ENCODE measurements around the gene TRMT13.

Gene TRMT13

DNA sequence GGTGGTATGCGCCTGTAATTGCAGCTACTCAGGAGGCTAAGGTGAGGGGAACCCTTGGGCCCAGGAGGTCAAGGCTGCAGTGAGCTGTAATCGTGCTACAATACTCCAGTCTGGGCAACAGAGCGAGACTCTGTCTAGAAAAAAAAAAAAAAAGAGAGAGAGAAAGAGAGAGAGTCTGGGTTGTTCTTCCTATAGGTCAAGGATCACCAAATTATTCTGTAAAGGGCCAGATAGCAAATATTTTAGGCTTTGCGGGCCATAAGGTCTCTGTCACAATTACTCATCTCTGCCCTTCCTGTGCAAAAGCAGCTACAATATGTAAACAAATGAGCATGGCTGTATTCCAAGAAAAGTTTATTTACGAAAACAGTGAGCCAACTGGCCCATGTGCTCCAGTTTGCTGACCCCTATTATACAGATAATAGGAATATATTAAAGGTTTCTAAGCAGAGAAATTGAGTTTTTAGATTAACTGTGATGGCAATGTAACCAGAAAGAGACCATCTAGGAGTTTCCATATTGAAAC is 2.3 kb upstream of the TRMT13 start:
- no peaks in the 10 kb centered on the region for H3K36me3 ChIP-seq (ENCODE audit: control insufficient read depth, low read depth, low read length)
- no peaks in the 10 kb centered on the region for H3K27me3 ChIP-seq (ENCODE audit: control insufficient read depth, insufficient read depth, low read length)
- H3K9me3 ChIP-seq (ENCODE audit: control insufficient read depth, low read depth, low read length), result no peaks in the 10 kb centered on the region
- no peak overlapping the region for H3K27ac ChIP-seq (ENCODE audit: low read length)
- H3K4me3 ChIP-seq (ENCODE audit: low read length), result no peak overlapping the region
- H3K9ac ChIP-seq (ENCODE audit: low read length), result no peak overlapping the region
- no peaks in the 10 kb centered on the region for H3K4me1 ChIP-seq (ENCODE audit: control insufficient read depth, low read depth, low read length)

DNA sequence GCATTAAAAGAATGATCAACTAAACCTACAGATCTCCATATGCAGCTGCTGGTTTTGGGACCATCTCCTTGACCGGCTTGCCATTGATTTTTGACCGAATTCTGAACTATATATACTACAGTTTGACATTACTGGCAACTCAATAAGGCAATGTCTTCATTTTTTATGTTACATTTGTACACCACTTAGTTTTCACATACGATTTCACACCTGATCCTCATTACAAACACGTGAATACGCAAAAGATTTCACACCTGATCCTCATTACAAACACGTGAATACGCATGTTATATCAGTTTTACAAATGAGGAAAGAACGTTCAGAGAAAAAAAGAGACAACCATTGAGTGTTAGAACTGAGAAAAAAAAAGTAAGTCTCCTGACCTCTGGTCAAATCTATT is 1.3 kb upstream of the TRMT13 start:
- no peaks in the 10 kb centered on the region for H3K27me3 ChIP-seq (ENCODE audit: control insufficient read depth, insufficient read depth, low read length)
- H3K36me3 ChIP-seq (ENCODE audit: control insufficient read depth, low read depth, low read length), result no peaks in the 10 kb centered on the region
- H3K9me3 ChIP-seq (ENCODE audit: control insufficient read depth, low read depth, low read length), result no peaks in the 10 kb centered on the region
- H3K4me1 ChIP-seq (ENCODE audit: control insufficient read depth, low read depth, low read length), result no peaks in the 10 kb centered on the region
- peak overlapping the region; percentile 91 for H3K9ac ChIP-seq (ENCODE audit: low read length)
- H3K27ac ChIP-seq (ENCODE audit: low read length), result no peak overlapping the region
- H3K4me3 ChIP-seq (ENCODE audit: low read length), result peak overlapping the region; percentile 95

DNA sequence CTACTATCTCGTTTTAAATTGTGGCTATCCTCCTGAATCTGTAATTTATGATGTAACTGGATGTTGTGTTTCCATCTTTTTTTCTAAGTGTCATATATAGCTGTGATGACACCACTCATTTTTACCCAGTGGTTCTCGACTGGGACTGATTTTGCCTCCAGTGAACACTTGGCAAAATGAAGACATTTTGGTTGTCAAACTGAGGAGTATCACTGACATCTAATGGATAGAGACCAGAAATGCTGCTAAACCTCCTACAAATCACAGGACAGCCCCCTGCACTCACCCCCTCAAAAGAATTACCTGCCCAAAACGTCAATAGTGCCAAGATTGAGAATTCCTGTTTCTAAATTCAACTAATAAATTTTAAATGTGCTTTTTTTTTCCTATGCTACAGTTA is 1.9 kb downstream of the TRMT13 start:
- no peak overlapping the region for H3K27ac ChIP-seq (ENCODE audit: low read length)
- H3K9ac ChIP-seq (ENCODE audit: low read length), result no peak overlapping the region
- H3K4me3 ChIP-seq (ENCODE audit: low read length), result no peak overlapping the region
- no peaks in the 10 kb centered on the region for H3K9me3 ChIP-seq (ENCODE audit: control insufficient read depth, low read depth, low read length)
- H3K4me1 ChIP-seq (ENCODE audit: control insufficient read depth, low read depth, low read length), result no peaks in the 10 kb centered on the region
- peaks cover 24% of the 10 kb centered on the region for H3K36me3 ChIP-seq (ENCODE audit: control insufficient read depth, low read depth, low read length)
- H3K27me3 ChIP-seq (ENCODE audit: control insufficient read depth, insufficient read depth, low read length), result no peaks in the 10 kb centered on the region

DNA sequence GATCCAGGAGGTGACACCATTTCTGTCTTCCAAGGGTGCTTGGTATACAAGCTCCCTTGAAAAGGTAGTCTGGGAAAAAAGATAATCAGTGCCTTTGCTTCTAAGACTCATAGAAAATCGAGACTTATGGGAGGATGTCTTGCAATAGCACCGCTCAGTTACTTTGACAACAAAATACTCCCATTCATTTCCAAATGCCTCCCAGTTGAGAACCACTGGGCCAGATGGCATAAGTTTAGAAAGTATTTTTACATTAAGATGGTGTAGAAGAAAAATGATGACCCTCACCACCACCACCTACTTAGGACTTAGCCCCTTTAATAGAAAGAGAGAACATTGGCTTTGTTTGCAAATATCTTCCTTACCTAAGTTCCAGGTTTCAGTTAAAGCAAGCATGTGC is 4.6 kb downstream of the TRMT13 start:
- Histone ChIP-seq H3K27me3 (ENCODE audit: control insufficient read depth, insufficient read depth, low read length) (no peaks in the 10 kb centered on the region), H3K9ac (ENCODE audit: low read length) (no peak overlapping the region), H3K9me3 (ENCODE audit: control insufficient read depth, low read depth, low read length) (no peaks in the 10 kb centered on the region), H3K4me3 (ENCODE audit: low read length) (no peak overlapping the region), H3K4me1 (ENCODE audit: control insufficient read depth, low read depth, low read length) (no peaks in the 10 kb centered on the region), H3K27ac (ENCODE audit: low read length) (no peak overlapping the region), H3K36me3 (ENCODE audit: control insufficient read depth, low read depth, low read length) (peaks cover 45% of the 10 kb centered on the region)

DNA sequence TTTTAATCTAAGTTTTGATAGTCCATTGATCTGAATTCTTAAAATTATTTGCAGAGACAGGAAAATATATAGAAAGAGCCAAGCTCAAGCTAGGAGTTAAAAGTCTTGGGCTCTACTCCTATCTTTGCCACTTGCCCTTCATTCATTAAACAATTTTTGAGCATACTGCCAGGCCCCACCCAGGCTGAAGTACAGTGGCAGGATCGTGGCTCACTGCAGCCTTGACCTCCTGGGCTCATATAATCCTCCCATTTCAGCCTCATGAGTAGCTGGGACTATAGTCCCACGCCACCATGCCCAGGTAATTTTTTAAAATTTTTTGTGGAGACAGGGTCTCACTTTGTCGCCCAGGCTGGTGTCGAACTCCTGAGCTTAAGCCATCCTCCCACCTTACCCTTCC is 8.2 kb downstream of the TRMT13 start:
- Histone ChIP-seq H3K4me3 (ENCODE audit: low read length) (no peak overlapping the region), H3K9ac (ENCODE audit: low read length) (no peak overlapping the region), H3K36me3 (ENCODE audit: control insufficient read depth, low read depth, low read length) (peaks cover 78% of the 10 kb centered on the region), H3K9me3 (ENCODE audit: control insufficient read depth, low read depth, low read length) (no peaks in the 10 kb centered on the region), H3K4me1 (ENCODE audit: control insufficient read depth, low read depth, low read length) (no peaks in the 10 kb centered on the region), H3K27me3 (ENCODE audit: control insufficient read depth, insufficient read depth, low read length) (no peaks in the 10 kb centered on the region), H3K27ac (ENCODE audit: low read length) (no peak overlapping the region)

DNA sequence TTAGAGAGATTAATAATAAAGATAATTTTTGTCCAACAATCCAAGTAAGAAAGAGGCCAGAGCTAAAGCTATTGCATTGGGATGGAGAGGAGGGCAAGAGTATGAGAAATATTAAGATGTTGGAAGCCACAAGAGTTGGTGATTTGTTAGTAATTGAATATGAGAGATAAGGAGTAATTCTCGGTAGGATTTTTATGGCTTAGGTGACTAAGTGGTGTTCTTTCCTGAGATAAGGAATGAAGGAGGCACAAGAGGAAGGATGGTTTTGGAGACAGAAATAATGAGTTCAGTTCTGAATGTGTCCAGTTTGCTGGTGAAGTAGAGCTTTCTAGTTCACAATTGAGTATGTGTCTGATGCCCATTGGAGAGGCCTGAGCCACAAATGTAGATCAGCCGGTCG is 9.4 kb downstream of the TRMT13 start:
- Histone ChIP-seq H3K4me1 (ENCODE audit: control insufficient read depth, low read depth, low read length) (peaks cover 2% of the 10 kb centered on the region), H3K27me3 (ENCODE audit: control insufficient read depth, insufficient read depth, low read length) (no peaks in the 10 kb centered on the region), H3K9ac (ENCODE audit: low read length) (no peak overlapping the region), H3K27ac (ENCODE audit: low read length) (no peak overlapping the region), H3K9me3 (ENCODE audit: control insufficient read depth, low read depth, low read length) (no peaks in the 10 kb centered on the region), H3K36me3 (ENCODE audit: control insufficient read depth, low read depth, low read length) (peaks cover 76% of the 10 kb centered on the region), H3K4me3 (ENCODE audit: low read length) (no peak overlapping the region)

DNA sequence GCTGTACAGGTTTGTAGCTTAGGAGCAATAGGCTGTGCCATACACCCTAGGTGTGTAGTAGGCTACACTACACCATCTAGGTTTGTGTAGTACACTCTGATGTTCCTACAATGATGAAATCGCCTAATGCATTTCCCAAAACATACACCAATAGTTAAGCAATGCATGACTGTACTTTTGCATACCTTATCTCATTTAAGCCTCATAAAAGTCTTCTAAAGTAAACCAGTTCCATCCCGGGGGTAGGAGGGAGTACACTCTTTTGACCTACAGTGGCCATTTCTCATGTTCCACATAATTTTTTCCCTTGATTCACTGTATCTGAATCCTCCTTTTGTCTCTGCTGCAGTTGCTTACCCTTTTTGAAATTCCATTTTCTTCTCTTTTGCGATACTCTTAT is 12.2 kb downstream of the TRMT13 start:
- H3K4me3 ChIP-seq (ENCODE audit: low read length), result no peak overlapping the region
- H3K9ac ChIP-seq (ENCODE audit: low read length), result no peak overlapping the region
- H3K27ac ChIP-seq (ENCODE audit: low read length), result no peak overlapping the region
- H3K4me1 ChIP-seq (ENCODE audit: control insufficient read depth, low read depth, low read length), result peaks cover 5% of the 10 kb centered on the region
- H3K27me3 ChIP-seq (ENCODE audit: control insufficient read depth, insufficient read depth, low read length), result no peaks in the 10 kb centered on the region
- peaks cover 57% of the 10 kb centered on the region for H3K36me3 ChIP-seq (ENCODE audit: control insufficient read depth, low read depth, low read length)
- H3K9me3 ChIP-seq (ENCODE audit: control insufficient read depth, low read depth, low read length), result no peaks in the 10 kb centered on the region

DNA sequence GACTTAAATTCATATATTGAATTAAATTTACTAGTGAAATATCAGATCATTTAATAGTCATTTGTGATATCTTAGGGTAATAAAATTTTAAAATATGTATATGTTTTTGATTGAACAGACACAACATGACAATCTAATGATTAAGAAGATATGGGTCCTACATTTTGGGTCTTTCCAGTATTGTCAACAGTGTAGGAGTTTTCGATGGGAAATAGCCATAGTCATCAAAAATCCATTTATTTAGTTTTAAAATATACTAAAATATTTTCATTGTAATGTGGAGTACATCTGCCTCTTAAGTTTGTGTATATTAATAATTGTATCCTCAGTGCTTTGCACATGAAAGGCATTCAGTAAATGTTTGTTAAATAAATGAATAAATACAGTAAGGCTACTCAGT is 14.0 kb downstream of the TRMT13 start:
- Histone ChIP-seq H3K4me1 (ENCODE audit: control insufficient read depth, low read depth, low read length) (peaks cover 5% of the 10 kb centered on the region), H3K36me3 (ENCODE audit: control insufficient read depth, low read depth, low read length) (peaks cover 42% of the 10 kb centered on the region), H3K4me3 (ENCODE audit: low read length) (no peak overlapping the region), H3K9me3 (ENCODE audit: control insufficient read depth, low read depth, low read length) (no peaks in the 10 kb centered on the region), H3K27me3 (ENCODE audit: control insufficient read depth, insufficient read depth, low read length) (no peaks in the 10 kb centered on the region), H3K9ac (ENCODE audit: low read length) (no peak overlapping the region), H3K27ac (ENCODE audit: low read length) (no peak overlapping the region)

DNA sequence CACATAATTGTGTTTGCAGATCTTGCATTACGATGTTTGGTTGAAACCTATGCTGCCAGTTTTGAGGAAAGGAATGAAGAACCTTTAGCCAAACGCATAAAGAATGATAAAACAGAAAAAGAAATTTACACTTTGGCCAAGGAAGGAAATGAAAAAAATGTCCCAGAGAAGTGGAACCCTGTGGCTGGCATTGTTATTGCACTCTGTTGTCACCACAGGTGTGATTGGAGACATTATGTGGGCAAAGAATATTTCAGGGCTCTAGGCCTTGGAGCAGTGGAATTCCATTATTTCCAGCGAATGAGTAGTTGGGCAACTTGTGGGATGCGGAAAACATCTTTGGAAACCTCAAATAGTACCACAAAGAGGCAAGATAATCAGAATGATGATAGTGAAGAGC is 14.9 kb downstream of the TRMT13 start:
- Histone ChIP-seq H3K27me3 (ENCODE audit: control insufficient read depth, insufficient read depth, low read length) (no peaks in the 10 kb centered on the region), H3K4me1 (ENCODE audit: control insufficient read depth, low read depth, low read length) (peaks cover 5% of the 10 kb centered on the region), H3K27ac (ENCODE audit: low read length) (no peak overlapping the region), H3K9me3 (ENCODE audit: control insufficient read depth, low read depth, low read length) (no peaks in the 10 kb centered on the region), H3K4me3 (ENCODE audit: low read length) (no peak overlapping the region), H3K9ac (ENCODE audit: low read length) (no peak overlapping the region), H3K36me3 (ENCODE audit: control insufficient read depth, low read depth, low read length) (peaks cover 34% of the 10 kb centered on the region)

DNA sequence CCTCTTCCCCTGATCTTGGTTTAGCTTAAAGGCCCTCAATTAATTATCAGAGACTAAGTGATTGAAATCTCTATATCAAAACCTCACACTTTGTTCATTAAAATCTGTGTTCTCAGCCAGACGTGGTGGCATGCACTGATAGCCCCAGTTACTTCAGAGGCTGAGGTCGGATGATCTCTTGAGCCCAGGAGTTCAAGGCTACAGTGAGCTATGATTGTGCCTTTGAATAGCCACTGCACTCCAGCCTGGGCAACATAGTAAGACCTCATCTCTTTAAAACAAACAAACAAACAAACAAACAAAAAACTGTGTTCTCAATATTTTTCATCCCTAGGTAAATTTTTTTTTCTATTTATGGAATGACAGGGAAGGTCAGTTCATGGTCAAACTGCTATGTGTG is 18.7 kb downstream of the TRMT13 start:
- Histone ChIP-seq H3K36me3 (ENCODE audit: control insufficient read depth, low read depth, low read length) (peaks cover 4% of the 10 kb centered on the region), H3K9me3 (ENCODE audit: control insufficient read depth, low read depth, low read length) (no peaks in the 10 kb centered on the region), H3K27ac (ENCODE audit: low read length) (no peak overlapping the region), H3K27me3 (ENCODE audit: control insufficient read depth, insufficient read depth, low read length) (no peaks in the 10 kb centered on the region), H3K4me1 (ENCODE audit: control insufficient read depth, low read depth, low read length) (peaks cover 5% of the 10 kb centered on the region), H3K4me3 (ENCODE audit: low read length) (no peak overlapping the region), H3K9ac (ENCODE audit: low read length) (no peak overlapping the region)

DNA sequence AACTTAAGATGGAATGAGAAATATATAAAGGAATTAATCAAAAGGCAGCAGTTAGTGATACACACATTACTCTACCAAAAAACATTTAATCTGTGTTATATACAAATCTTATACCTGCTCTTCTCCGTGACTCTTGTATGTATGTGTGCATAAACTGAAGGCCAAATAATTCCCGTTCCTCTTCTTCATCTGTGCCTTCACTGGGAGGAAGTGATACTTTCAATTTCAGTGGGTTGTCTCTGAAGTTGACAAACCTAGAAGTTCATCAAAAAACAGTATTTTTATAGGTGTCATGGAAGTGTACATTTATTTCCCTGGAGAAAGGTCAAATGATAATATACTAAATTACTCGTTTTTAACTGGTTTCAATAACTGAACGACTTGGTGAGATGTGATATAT is 19.3 kb downstream of the TRMT13 start:
- H3K36me3 ChIP-seq (ENCODE audit: control insufficient read depth, low read depth, low read length), result peaks cover 4% of the 10 kb centered on the region
- no peak overlapping the region for H3K27ac ChIP-seq (ENCODE audit: low read length)
- H3K4me1 ChIP-seq (ENCODE audit: control insufficient read depth, low read depth, low read length), result peaks cover 4% of the 10 kb centered on the region
- no peak overlapping the region for H3K9ac ChIP-seq (ENCODE audit: low read length)
- H3K27me3 ChIP-seq (ENCODE audit: control insufficient read depth, insufficient read depth, low read length), result no peaks in the 10 kb centered on the region
- no peaks in the 10 kb centered on the region for H3K9me3 ChIP-seq (ENCODE audit: control insufficient read depth, low read depth, low read length)
- H3K4me3 ChIP-seq (ENCODE audit: low read length), result no peak overlapping the region

DNA sequence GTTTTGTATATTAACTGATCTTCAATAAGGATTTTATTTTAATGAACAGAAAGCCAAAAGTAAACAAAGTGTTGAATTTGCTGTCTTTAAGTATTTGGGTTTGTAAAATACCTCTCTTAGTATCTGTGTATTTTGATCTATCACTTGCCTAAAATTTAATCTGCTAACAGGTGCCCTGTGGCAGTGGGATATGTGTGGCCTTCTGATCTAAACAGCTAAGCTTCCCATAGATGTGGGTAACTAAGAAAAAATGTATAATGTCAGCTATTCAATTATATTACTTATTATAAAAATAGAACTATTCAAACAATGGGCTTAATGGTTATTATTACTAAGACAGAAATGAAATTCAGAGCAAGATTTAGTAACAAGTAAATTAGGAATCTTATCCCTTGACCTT is 29.9 kb downstream of the TRMT13 start:
- Histone ChIP-seq H3K9me3 (ENCODE audit: control insufficient read depth, low read depth, low read length) (no peaks in the 10 kb centered on the region), H3K4me1 (ENCODE audit: control insufficient read depth, low read depth, low read length) (no peaks in the 10 kb centered on the region), H3K36me3 (ENCODE audit: control insufficient read depth, low read depth, low read length) (no peaks in the 10 kb centered on the region), H3K4me3 (ENCODE audit: low read length) (no peak overlapping the region), H3K27ac (ENCODE audit: low read length) (no peak overlapping the region), H3K27me3 (ENCODE audit: control insufficient read depth, insufficient read depth, low read length) (no peaks in the 10 kb centered on the region), H3K9ac (ENCODE audit: low read length) (no peak overlapping the region)
